Upper lobe of left lung (tissue), 6 donors: ENCODE measurements around the gene MED14. TPM values are rescaled to one million over a fixed set of nuclear protein-coding genes. Genes with fewer than 3 reads are reported as not detected.

Experiments
- ATAC-seq, 2 donors: fragments of 200-7000 bp; cut with Tn5 transposase; one replicate each; pipeline ENCODE4 v1.9.1; 2022; ENCODE audit warnings: mild to moderate bottlenecking in 2 of 2, moderate library complexity in 2 of 2; ENCODE audit not compliant: low FRiP score in 2 of 2
- DNase-seq, 2 donors: peaks; one replicate each; pipeline ENCODE4 v3.0.0-alpha.2; 2019 to 2020
- H3K27ac ChIP-seq, 4 donors: fragments of 200-600 bp; sonication (generic); one replicate each; pipeline ENCODE4 v1.5.1; 2016 to 2019
- H3K27me3 ChIP-seq, 4 donors: fragments of 200-600 bp; sonication (generic); one replicate each; pipeline ENCODE4 v1.5.1; 2017 to 2019
- H3K36me3 ChIP-seq, 4 donors: fragments of 200-600 bp; sonication (generic); one replicate each; pipeline ENCODE4 v1.5.1; 2016 to 2019
- H3K4me1 ChIP-seq, 4 donors: fragments of 200-600 bp; sonication (generic); one replicate each; pipeline ENCODE4 v1.5.1; 2018 to 2019
- H3K4me3 ChIP-seq, 4 donors: fragments of 200-600 bp; sonication (generic); one replicate each; pipeline ENCODE4 v1.5.1; 2017 to 2019; ENCODE audit warnings: mild to moderate bottlenecking in 2 of 4, moderate library complexity in 1 of 4
- H3K9me3 ChIP-seq, 4 donors: fragments of 200-600 bp; sonication (generic); one replicate each; pipeline ENCODE4 v1.5.1; 2018 to 2019
- CTCF ChIP-seq, 6 experiments: fragments of 450-650 bp in 4 of 6; fragments of 200-600 bp in 2 of 6; sonication (generic) in 2 of 6; IDR thresholded peaks; one replicate each; pipeline ENCODE4 v1.5.1; 2016 to 2019; ENCODE audit warnings: antibody characterized with exemption in 6 of 6
- EP300 ChIP-seq, 4 donors: sonication (generic); formaldehyde crosslinking; IDR thresholded peaks; one replicate each; pipeline ENCODE4 v1.5.1; 2017; ENCODE audit warnings: antibody characterized with exemption in 4 of 4, control low read depth in 2 of 4
- POLR2A ChIP-seq, 4 donors: fragments of 450-650 bp; IDR thresholded peaks; one replicate each; pipeline ENCODE4 v1.5.1; 2016 to 2017; ENCODE audit warnings: antibody characterized with exemption in 4 of 4, mild to moderate bottlenecking in 2 of 4
- POLR2AphosphoS5 ChIP-seq, 2 donors: sonication (generic); formaldehyde crosslinking; IDR thresholded peaks; one replicate each; pipeline ENCODE4 v1.5.1; 2017; ENCODE audit warnings: antibody characterized with exemption in 2 of 2
- WGBS, 2 donors: methylation state at CpG; one replicate each; pipeline ENCODE4 v1.1.5; 2017 to 2018; 5-methylcytosine and 5-hydroxymethylcytosine counted together
- total RNA-seq, 6 donors: library from RNA; depleted of rRNA in 4 of 6; stranded (reverse); fragments of >200 nt in 4 of 6; gene quantifications; one replicate each; pipeline versions ENCODE4 v1.1.0 to v1.2.1, GENCODE V29; 2016 to 2021
- donor health status: DM: no; HTN: no; CAD: no; lungs with moderate emphysema.
- donor health status: DM: no; HTN: yes; CAD: no; lungs with severe emphysema.

The MED14 gene
- total RNA-seq, 6 donors from 2014 or later, result 20.4 to 49.2 (median 37.8) TPM

- no peak overlapping the region for H3K4me3 ChIP-seq
- TF ChIP-seq EP300 (IDR thresholded peaks at IDR 0.05) (no peak), CTCF (IDR thresholded peaks at IDR 0.05) (no peak), POLR2A (IDR thresholded peaks at IDR 0.05) (no peak), POLR2AphosphoS5 (IDR thresholded peaks at IDR 0.05) (no peak)
- peaks cover 0 to 4% (median 0%) of the 10 kb centered on the region in 4 donors for H3K9me3 ChIP-seq
- H3K36me3 ChIP-seq, result peaks cover 0 to 23% (median 4%) of the 10 kb centered on the region in 4 donors
- H3K27me3 ChIP-seq, result no peaks in the 10 kb centered on the region
- 79 to 84% methylated on average over 8 to 32 of the region's 32 CpGs for WGBS, 2 donors
- no peak for ATAC-seq
- DNase-seq, result peak in 1 of 2 donors; percentile 46
- H3K27ac ChIP-seq, result no peak overlapping the region
- H3K4me1 ChIP-seq, result no peaks in the 10 kb centered on the region
These were observed 111.7 kb downstream of the MED14 start for GRCh38 chrX:40623665-40624064.

- Histone ChIP-seq H3K9me3 (peaks cover 0 to 4% (median 0%) of the 10 kb centered on the region in 4 donors), H3K36me3 (peaks cover 0 to 18% (median 1%) of the 10 kb centered on the region in 4 donors), H3K27ac (no peak within 1 kb of the TSS), H3K4me1 (no peaks in the 10 kb centered on the region), H3K27me3 (no peaks in the 10 kb centered on the region), H3K4me3 (no peak within 1 kb of the TSS)
- TF ChIP-seq CTCF (IDR thresholded peaks at IDR 0.05), result no peak
- TF ChIP-seq POLR2A (IDR thresholded peaks at IDR 0.05), result no peak
- no peak for TF ChIP-seq EP300 (IDR thresholded peaks at IDR 0.05)
- no peak for TF ChIP-seq POLR2AphosphoS5 (IDR thresholded peaks at IDR 0.05)
- ATAC-seq (no peak), DNase-seq (peak in 1 of 2 donors; percentile 38)
- 91% methylated on average over 38 of the region's 38 CpGs; no CpG with 5 or more reads in 1 of the 2 donors for WGBS, 2 donors
These were observed 112.2 kb downstream of the MED14 start, which contains the start of gene MPC1L for GRCh38 chrX:40623139-40623536. TSS of gene MPC1L (plus strand) at chrX:40623428. CDS start at chrX:40623566, 138 bp downstream.

GRCh38 chrX:40622479-40623138 lies 112.7 kb downstream of the MED14 start:
- peaks cover 0 to 13% (median 0%) of the 10 kb centered on the region in 4 donors for H3K36me3 ChIP-seq
- H3K4me3 ChIP-seq, result no peak overlapping the region
- TF ChIP-seq POLR2A (IDR thresholded peaks at IDR 0.05), result no peak
- no peak for TF ChIP-seq EP300 (IDR thresholded peaks at IDR 0.05)
- TF ChIP-seq CTCF (IDR thresholded peaks at IDR 0.05), result no peak
- no peak for TF ChIP-seq POLR2AphosphoS5 (IDR thresholded peaks at IDR 0.05)
- H3K9me3 ChIP-seq, result peaks cover 0 to 4% (median 0%) of the 10 kb centered on the region in 4 donors
- no peak overlapping the region for H3K27ac ChIP-seq
- H3K27me3 ChIP-seq, result no peaks in the 10 kb centered on the region
- DNase-seq (no peak), ATAC-seq (peak in 1 of 2 donors; percentile 37)
- 83% methylated on average over 18 of the region's 18 CpGs; no CpG with 5 or more reads in 1 of the 2 donors for WGBS, 2 donors
- H3K4me1 ChIP-seq, result no peaks in the 10 kb centered on the region

GRCh38 chrX:40617566-40617965 lies 117.8 kb downstream of the MED14 start:
- Histone ChIP-seq H3K4me3 (no peak overlapping the region), H3K36me3 (no peaks in the 10 kb centered on the region), H3K4me1 (no peaks in the 10 kb centered on the region), H3K27ac (no peak overlapping the region), H3K27me3 (no peaks in the 10 kb centered on the region), H3K9me3 (no peaks in the 10 kb centered on the region)
- ATAC-seq, result no peak
- no peak for TF ChIP-seq POLR2AphosphoS5 (IDR thresholded peaks at IDR 0.05)
- no peak for DNase-seq
- 87 to 91% methylated on average over 7 of the region's 7 CpGs for WGBS, 2 donors

GRCh38 chrX:40615976-40616375 lies 119.4 kb downstream of the MED14 start:
- Histone ChIP-seq H3K27ac (no peak overlapping the region), H3K36me3 (no peaks in the 10 kb centered on the region), H3K9me3 (no peaks in the 10 kb centered on the region), H3K4me1 (no peaks in the 10 kb centered on the region), H3K4me3 (no peak overlapping the region), H3K27me3 (no peaks in the 10 kb centered on the region)
- no peak for DNase-seq
- TF ChIP-seq EP300 (IDR thresholded peaks at IDR 0.05) (no peak), CTCF (IDR thresholded peaks at IDR 0.05) (no peak), POLR2AphosphoS5 (IDR thresholded peaks at IDR 0.05) (no peak), POLR2A (IDR thresholded peaks at IDR 0.05) (no peak)
- ATAC-seq, result no peak
- WGBS, 2 donors, result 81 to 83% methylated on average over 9 of the region's 9 CpGs
